H1 (cell line): ENCODE measurements around the gene SLC12A5. TPM values are rescaled to one million over a fixed set of nuclear protein-coding genes. Genes with fewer than 3 reads are reported as not detected.

Experiments
- BCL11A ChIP-seq, 2 experiments: IDR thresholded peaks; one replicate each; pipeline ENCODE4 v1.6.1; 2011; ENCODE audit warnings: low read depth in 2 of 2, low read length in 2 of 2, mild to moderate bottlenecking in 2 of 2
- RFX5 ChIP-seq: IDR thresholded peaks from 2 replicates; pipeline ENCODE4 v1.6.1; 2011; ENCODE audit warnings: low read depth, low read length, improper control_type of control experiment, borderline replicate concordance
- polyA plus RNA-seq, 7 experiments: library from polyadenylated mRNA; depleted of rRNA in 3 of 7; stranded (reverse) in 5 of 7; unstranded in 2 of 7; fragments of >200 nt in 5 of 7; fragments of 200-250 nt in 2 of 7; gene quantifications; 1 replicate in 5 of 7; 2 replicates in 1 of 7; 4 replicates in 1 of 7; pipeline versions ENCODE4 v1.2.1 to v1.2.3, GENCODE V29; 2011 to 2013; ENCODE audit warnings: missing spikeins in 2 of 7, mixed read lengths in 2 of 7
- total RNA-seq: library from RNA; stranded (reverse); fragmentation: NEBNext Ultra II Directional; extraction: Animal tissue kit (Norgen Biotek cat#: 25700); gene quantifications from 2 replicates; pipeline ENCODE4 v1.2.1, GENCODE V29; 2021
- TF ChIP-seq, protein P1 (sequence below): fragments of 300-600 bp; sonication (generic); IDR thresholded peaks from 2 replicates; pipeline ENCODE4 v1.7.1; 2012; ENCODE audit warnings: low read length, moderate library complexity, mild to moderate bottlenecking, inconsistent platforms; ENCODE audit not compliant: insufficient replicate concordance
- TF ChIP-seq, protein P2 (sequence below): IDR thresholded peaks from 2 replicates; pipeline ENCODE4 v1.6.1; 2012; ENCODE audit warnings: low read length, inconsistent platforms

The SLC12A5 gene
- total and polyA plus RNA-seq, 2 of the 8 experiments (the other 6 are each of a cell fraction or from before 2014, with no cell fraction given), result 1.9 to 7.3 TPM

DNA sequence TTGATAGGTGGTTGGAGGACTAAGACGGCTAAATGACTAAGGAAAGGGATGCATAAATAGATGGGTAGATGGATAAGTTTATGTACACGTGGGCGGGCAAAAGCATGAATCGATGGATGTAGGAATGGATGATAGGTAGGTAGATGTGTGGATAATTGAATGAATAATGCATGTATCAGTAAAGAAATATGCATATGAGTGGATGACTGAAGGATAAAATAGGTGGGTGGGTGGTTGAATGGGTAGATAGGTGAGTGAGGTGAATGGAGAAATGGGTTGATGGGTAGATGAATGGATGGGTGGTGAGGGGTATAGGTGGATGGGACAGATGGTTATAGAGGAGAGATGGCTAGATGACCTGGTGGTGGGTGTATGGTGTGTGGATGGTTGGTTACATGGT is 20.2 kb downstream of the SLC12A5 start (continued):
- TF ChIP-seq, protein P1, sequence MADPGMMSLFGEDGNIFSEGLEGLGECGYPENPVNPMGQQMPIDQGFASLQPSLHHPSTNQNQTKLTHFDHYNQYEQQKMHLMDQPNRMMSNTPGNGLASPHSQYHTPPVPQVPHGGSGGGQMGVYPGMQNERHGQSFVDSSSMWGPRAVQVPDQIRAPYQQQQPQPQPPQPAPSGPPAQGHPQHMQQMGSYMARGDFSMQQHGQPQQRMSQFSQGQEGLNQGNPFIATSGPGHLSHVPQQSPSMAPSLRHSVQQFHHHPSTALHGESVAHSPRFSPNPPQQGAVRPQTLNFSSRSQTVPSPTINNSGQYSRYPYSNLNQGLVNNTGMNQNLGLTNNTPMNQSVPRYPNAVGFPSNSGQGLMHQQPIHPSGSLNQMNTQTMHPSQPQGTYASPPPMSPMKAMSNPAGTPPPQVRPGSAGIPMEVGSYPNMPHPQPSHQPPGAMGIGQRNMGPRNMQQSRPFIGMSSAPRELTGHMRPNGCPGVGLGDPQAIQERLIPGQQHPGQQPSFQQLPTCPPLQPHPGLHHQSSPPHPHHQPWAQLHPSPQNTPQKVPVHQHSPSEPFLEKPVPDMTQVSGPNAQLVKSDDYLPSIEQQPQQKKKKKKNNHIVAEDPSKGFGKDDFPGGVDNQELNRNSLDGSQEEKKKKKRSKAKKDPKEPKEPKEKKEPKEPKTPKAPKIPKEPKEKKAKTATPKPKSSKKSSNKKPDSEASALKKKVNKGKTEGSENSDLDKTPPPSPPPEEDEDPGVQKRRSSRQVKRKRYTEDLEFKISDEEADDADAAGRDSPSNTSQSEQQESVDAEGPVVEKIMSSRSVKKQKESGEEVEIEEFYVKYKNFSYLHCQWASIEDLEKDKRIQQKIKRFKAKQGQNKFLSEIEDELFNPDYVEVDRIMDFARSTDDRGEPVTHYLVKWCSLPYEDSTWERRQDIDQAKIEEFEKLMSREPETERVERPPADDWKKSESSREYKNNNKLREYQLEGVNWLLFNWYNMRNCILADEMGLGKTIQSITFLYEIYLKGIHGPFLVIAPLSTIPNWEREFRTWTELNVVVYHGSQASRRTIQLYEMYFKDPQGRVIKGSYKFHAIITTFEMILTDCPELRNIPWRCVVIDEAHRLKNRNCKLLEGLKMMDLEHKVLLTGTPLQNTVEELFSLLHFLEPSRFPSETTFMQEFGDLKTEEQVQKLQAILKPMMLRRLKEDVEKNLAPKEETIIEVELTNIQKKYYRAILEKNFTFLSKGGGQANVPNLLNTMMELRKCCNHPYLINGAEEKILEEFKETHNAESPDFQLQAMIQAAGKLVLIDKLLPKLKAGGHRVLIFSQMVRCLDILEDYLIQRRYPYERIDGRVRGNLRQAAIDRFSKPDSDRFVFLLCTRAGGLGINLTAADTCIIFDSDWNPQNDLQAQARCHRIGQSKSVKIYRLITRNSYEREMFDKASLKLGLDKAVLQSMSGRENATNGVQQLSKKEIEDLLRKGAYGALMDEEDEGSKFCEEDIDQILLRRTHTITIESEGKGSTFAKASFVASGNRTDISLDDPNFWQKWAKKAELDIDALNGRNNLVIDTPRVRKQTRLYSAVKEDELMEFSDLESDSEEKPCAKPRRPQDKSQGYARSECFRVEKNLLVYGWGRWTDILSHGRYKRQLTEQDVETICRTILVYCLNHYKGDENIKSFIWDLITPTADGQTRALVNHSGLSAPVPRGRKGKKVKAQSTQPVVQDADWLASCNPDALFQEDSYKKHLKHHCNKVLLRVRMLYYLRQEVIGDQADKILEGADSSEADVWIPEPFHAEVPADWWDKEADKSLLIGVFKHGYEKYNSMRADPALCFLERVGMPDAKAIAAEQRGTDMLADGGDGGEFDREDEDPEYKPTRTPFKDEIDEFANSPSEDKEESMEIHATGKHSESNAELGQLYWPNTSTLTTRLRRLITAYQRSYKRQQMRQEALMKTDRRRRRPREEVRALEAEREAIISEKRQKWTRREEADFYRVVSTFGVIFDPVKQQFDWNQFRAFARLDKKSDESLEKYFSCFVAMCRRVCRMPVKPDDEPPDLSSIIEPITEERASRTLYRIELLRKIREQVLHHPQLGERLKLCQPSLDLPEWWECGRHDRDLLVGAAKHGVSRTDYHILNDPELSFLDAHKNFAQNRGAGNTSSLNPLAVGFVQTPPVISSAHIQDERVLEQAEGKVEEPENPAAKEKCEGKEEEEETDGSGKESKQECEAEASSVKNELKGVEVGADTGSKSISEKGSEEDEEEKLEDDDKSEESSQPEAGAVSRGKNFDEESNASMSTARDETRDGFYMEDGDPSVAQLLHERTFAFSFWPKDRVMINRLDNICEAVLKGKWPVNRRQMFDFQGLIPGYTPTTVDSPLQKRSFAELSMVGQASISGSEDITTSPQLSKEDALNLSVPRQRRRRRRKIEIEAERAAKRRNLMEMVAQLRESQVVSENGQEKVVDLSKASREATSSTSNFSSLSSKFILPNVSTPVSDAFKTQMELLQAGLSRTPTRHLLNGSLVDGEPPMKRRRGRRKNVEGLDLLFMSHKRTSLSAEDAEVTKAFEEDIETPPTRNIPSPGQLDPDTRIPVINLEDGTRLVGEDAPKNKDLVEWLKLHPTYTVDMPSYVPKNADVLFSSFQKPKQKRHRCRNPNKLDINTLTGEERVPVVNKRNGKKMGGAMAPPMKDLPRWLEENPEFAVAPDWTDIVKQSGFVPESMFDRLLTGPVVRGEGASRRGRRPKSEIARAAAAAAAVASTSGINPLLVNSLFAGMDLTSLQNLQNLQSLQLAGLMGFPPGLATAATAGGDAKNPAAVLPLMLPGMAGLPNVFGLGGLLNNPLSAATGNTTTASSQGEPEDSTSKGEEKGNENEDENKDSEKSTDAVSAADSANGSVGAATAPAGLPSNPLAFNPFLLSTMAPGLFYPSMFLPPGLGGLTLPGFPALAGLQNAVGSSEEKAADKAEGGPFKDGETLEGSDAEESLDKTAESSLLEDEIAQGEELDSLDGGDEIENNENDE, result no peak
- TF ChIP-seq BCL11A (IDR thresholded peaks at IDR 0.05; ENCODE audit: low read depth in 2 of 2, low read length in 2 of 2), result no peak
- TF ChIP-seq, protein P2, sequence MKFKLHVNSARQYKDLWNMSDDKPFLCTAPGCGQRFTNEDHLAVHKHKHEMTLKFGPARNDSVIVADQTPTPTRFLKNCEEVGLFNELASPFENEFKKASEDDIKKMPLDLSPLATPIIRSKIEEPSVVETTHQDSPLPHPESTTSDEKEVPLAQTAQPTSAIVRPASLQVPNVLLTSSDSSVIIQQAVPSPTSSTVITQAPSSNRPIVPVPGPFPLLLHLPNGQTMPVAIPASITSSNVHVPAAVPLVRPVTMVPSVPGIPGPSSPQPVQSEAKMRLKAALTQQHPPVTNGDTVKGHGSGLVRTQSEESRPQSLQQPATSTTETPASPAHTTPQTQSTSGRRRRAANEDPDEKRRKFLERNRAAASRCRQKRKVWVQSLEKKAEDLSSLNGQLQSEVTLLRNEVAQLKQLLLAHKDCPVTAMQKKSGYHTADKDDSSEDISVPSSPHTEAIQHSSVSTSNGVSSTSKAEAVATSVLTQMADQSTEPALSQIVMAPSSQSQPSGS, result no peak
- TF ChIP-seq RFX5, result no peak
